Kidney (tissue), 14 donors: ENCODE results near the gene ANKMY1. TPM values are rescaled to one million over a fixed set of nuclear protein-coding genes. Genes with fewer than 3 reads are reported as not detected.
A peak's percentile ranks its signal among the peaks of the same experiment; 100 is the strongest.

Experiments used
- DNase-seq, 5 donors: peaks; one replicate each; pipeline ENCODE4 v3.0.0-alpha.2; 2013 to 2020
- FAIRE-seq: peaks from 2 replicates; lab custom pipeline; 2012; peaks lifted over from hg19 to GRCh38; lab: Jason Lieb, UNC
- H3K27ac ChIP-seq, 2 donors: one replicate each; pipeline ENCODE4 v1.7.0; 2013; ENCODE audit warnings: low read depth in 2 of 2, low read length in 2 of 2, inconsistent platforms in 1 of 2
- H3K27me3 ChIP-seq: one replicate; pipeline ENCODE4 v1.7.1; 2013; ENCODE audit warnings: low read length, inconsistent platforms; ENCODE audit not compliant: control insufficient read depth, insufficient read depth
- H3K36me3 ChIP-seq, 3 donors: one replicate each; pipeline versions ENCODE4 v1.7.0 to v1.7.1; 2013; ENCODE audit warnings: low read length in 3 of 3, control low read depth in 1 of 3, inconsistent platforms in 1 of 3; ENCODE audit not compliant: insufficient read depth in 3 of 3, control insufficient read depth in 2 of 3
- H3K4me1 ChIP-seq, 3 donors: one replicate each; pipeline versions ENCODE4 v1.7.0 to v1.7.1; 2013; ENCODE audit warnings: low read length in 3 of 3, inconsistent platforms in 1 of 3, low read depth in 1 of 3; ENCODE audit not compliant: control insufficient read depth in 2 of 3, insufficient read depth in 2 of 3
- H3K4me3 ChIP-seq, 3 donors: one replicate each; pipeline versions ENCODE4 v1.7.0 to v1.8.1; 2013; ENCODE audit warnings: low read length in 3 of 3, control low read depth in 1 of 3, inconsistent platforms in 1 of 3
- H3K9ac ChIP-seq, 3 donors: one replicate each; pipeline versions ENCODE4 v1.7.0 to v1.7.1; 2013; ENCODE audit warnings: low read length in 3 of 3, control low read depth in 1 of 3, inconsistent platforms in 1 of 3
- H3K9me3 ChIP-seq, 3 donors: one replicate each; pipeline versions ENCODE4 v1.7.0 to v1.7.1; 2013; ENCODE audit warnings: low read length in 3 of 3, control low read depth in 1 of 3, inconsistent platforms in 1 of 3; ENCODE audit not compliant: control insufficient read depth in 2 of 3, insufficient read depth in 1 of 3
- CTCF ChIP-seq: IDR thresholded peaks from 3 replicates; pipeline ENCODE4 v1.5.1; 2012; ENCODE audit warnings: mild to moderate bottlenecking, moderate library complexity, borderline replicate concordance; ENCODE audit not compliant: insufficient read depth; ENCODE audit errors: extremely low read depth
- intact Hi-C: fragments of 100-400 bp; cut with DNase I; formaldehyde crosslinking; loops from one replicate; pipeline ENCODE4 v1.11.1; 2022
- polyA plus RNA-seq: library from polyadenylated mRNA; stranded (reverse); fragments of 350-450 nt; fragmentation: Illumina TruSeq; extraction: RNeasy Lipid Tissue Mini Kit (QIAGEN cat#74804); gene quantifications from one replicate; pipeline ENCODE4 v1.2.3, GENCODE V29; 2014; ENCODE audit warnings: low read depth, low replicate concordance; ENCODE audit not compliant: insufficient read depth
- total RNA-seq: library from RNA; stranded (reverse); fragmentation: NEBNext Ultra II Directional; extraction: Animal tissue kit (Norgen Biotek cat#: 25700); gene quantifications from one replicate; pipeline ENCODE4 v1.2.1, GENCODE V29; 2021
- donor health status: control.
- donor health status: control.
- donor health status: control.
- donor health status: control.
- donor health status: control.
- donor health status: DM: yes; HTN: yes; CAD: no.
- donor health status: Normal renal cell carcinoma (clear cell type).

The ANKMY1 gene
- total and polyA plus RNA-seq, 2 donors from 2014 or later = 3.0 to 22.1 TPM

- H3K27me3 ChIP-seq = no peaks in the 10 kb centered on the region
- H3K4me1 ChIP-seq = peaks cover 0 to 4% (median 2%) of the 10 kb centered on the region in 3 donors
- no peak overlapping the region for H3K9ac ChIP-seq
- H3K27ac ChIP-seq = no peak overlapping the region
- DNase-seq (peak in 2 of 5 donors; percentile 28 to 71), FAIRE-seq (no peak)
- peaks cover 0 to 5% (median 0%) of the 10 kb centered on the region in 3 donors for H3K36me3 ChIP-seq
- no peak overlapping the region for H3K4me3 ChIP-seq
- TF ChIP-seq CTCF = no peak
- H3K9me3 ChIP-seq = no peaks in the 10 kb centered on the region
- intact Hi-C loops = no loop called here
Observed at GRCh38 chr2:240601061-240601830, 43.5 kb upstream of the ANKMY1 start.

GRCh38 chr2:240600451-240600961, 42.7 kb upstream of the ANKMY1 start:
- no peak for TF ChIP-seq CTCF
- Histone ChIP-seq H3K9ac (no peak overlapping the region), H3K4me1 (peaks cover 0 to 4% (median 2%) of the 10 kb centered on the region in 3 donors), H3K9me3 (no peaks in the 10 kb centered on the region), H3K27me3 (no peaks in the 10 kb centered on the region), H3K4me3 (no peak overlapping the region), H3K36me3 (peaks cover 0 to 5% (median 3%) of the 10 kb centered on the region in 3 donors), H3K27ac (no peak overlapping the region)
- FAIRE-seq (no peak), DNase-seq (peak in 1 of 5 donors; percentile 55)
- intact Hi-C loops = no loop called here

GRCh38 chr2:240599141-240599583, 41.4 kb upstream of the ANKMY1 start:
- FAIRE-seq (no peak), DNase-seq (peak in 2 of 5 donors; percentile 18 to 61)
- H3K4me1 ChIP-seq = peaks cover 0 to under 1% (median 0%) of the 10 kb centered on the region in 3 donors
- no peak overlapping the region for H3K9ac ChIP-seq
- no peak for TF ChIP-seq CTCF
- intact Hi-C loops = no loop called here
- H3K27ac ChIP-seq = no peak overlapping the region
- no peaks in the 10 kb centered on the region for H3K9me3 ChIP-seq
- no peaks in the 10 kb centered on the region for H3K27me3 ChIP-seq
- H3K36me3 ChIP-seq = peaks cover 0 to 5% (median 3%) of the 10 kb centered on the region in 3 donors
- H3K4me3 ChIP-seq = no peak overlapping the region
